Colonic mucosa (tissue), 4 donors: ENCODE results near the gene EPHB6. TPM values are rescaled to one million over a fixed set of nuclear protein-coding genes. Genes with fewer than 3 reads are reported as not detected.

Experiments
- DNase-seq: peaks from one replicate; pipeline ENCODE4 v3.0.0-alpha.2; 2020
- H3K27ac ChIP-seq: fragments of 200-600 bp; one replicate; pipeline ENCODE4 v1.8.0; 2021
- H3K27me3 ChIP-seq: fragments of 200-600 bp; one replicate; pipeline ENCODE4 v1.8.0; 2021
- H3K36me3 ChIP-seq: fragments of 200-600 bp; one replicate; pipeline ENCODE4 v1.8.0; 2021
- H3K4me1 ChIP-seq: fragments of 200-600 bp; one replicate; pipeline ENCODE4 v1.8.0; 2021; ENCODE audit warnings: mild to moderate bottlenecking
- H3K4me3 ChIP-seq: fragments of 200-600 bp; one replicate; pipeline ENCODE4 v1.8.0; 2021
- H3K9ac ChIP-seq, 2 donors: one replicate each; pipeline ENCODE4 v1.7.0; 2013; ENCODE audit warnings: control low read depth in 2 of 2, low read depth in 2 of 2, low read length in 2 of 2
- H3K9me3 ChIP-seq: fragments of 200-600 bp; one replicate; pipeline ENCODE4 v1.8.0; 2021
- CTCF ChIP-seq: fragments of 200-600 bp; IDR thresholded peaks from one replicate; pipeline ENCODE4 v1.8.0; 2022; ENCODE audit warnings: antibody characterized with exemption, mild to moderate bottlenecking
- intact Hi-C: fragments of 100-400 bp; cut with DNase I; formaldehyde crosslinking; loops from one replicate; pipeline ENCODE4 v1.14.1; 2022
- total RNA-seq, 2 donors: library from RNA; stranded (reverse); fragmentation: NEBNext Ultra II Directional in 1 of 2; extraction: Animal tissue kit (Norgen Biotek cat#: 25700) in 1 of 2; gene quantifications; one replicate each; pipeline ENCODE4 v1.2.1, GENCODE V29; 2021
- donor health status: healthy.
- donor health status: DM: no; HTN: no; CAD: no.
- donor health status: DM: no; HTN: no; CAD: no.

EPHB6 gene
- total RNA-seq, 2 donors from 2014 or later = 1.5 to 2.3 TPM

DNA sequence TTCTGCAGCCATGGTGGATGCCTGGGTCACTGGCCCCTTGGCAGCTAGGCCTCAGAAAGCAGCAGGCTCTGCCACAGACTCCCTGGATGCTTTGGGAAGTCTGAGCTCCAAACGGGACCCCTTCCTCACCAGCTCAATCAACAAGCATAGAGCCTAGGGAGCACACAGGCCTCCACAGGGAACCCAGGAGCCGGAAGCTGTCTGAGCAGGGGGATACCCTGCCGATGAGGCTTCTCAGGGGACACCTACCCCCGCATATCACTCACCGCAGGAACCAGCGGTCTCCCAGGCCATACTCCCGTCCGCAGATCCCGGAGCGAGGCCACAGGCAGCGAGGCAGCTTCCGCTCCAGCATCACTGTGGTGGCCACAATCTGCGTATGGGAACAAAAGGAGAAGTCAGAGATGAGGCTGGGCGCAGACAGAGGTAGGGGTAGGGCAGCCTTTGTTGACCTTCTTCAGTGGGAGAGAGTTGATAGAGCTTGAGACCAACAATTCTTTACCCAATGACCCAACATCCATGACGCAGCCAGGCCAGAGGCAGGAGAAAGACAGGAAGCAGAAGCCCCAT lies 17.3 kb downstream of the EPHB6 start:
- H3K4me3 ChIP-seq = no peak overlapping the region
- intact Hi-C loops = no loop called here

DNA sequence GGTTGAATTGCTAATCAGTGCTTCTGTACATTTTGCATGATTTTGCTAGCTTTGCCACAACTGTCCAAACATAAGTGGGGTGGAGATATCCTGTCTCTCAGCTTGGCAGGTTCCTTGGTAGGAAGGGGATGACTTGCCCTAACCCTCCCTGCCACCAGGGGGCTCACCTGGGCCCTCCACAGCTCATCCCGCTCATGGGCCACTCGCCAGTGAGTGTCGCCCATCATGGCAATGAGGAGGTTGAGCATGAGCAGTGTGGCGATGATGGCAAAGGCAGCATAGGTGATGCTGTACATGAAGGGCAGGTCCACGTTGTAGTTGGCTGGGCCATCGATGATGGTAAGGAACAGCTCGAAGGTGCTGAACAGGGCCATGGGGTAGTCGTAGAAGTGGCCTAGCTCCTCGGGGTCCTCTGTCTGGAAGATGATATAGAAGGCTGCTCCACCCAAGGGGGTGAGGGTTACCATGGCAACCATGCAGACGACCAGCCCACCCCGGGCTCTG lies 18.5 kb downstream of the EPHB6 start:
- no peak for TF ChIP-seq CTCF
- no peak for DNase-seq

More for the DNA sequence above, 17.3 kb downstream of the EPHB6 start:
- H3K27ac ChIP-seq = no peak overlapping the region
- no peak for DNase-seq
- H3K4me1 ChIP-seq = no peaks in the 10 kb centered on the region
- H3K9me3 ChIP-seq = no peaks in the 10 kb centered on the region
- no peaks in the 10 kb centered on the region for H3K27me3 ChIP-seq
- no peaks in the 10 kb centered on the region for H3K36me3 ChIP-seq
- TF ChIP-seq CTCF = no peak
- no peak overlapping the region for H3K9ac ChIP-seq

DNA sequence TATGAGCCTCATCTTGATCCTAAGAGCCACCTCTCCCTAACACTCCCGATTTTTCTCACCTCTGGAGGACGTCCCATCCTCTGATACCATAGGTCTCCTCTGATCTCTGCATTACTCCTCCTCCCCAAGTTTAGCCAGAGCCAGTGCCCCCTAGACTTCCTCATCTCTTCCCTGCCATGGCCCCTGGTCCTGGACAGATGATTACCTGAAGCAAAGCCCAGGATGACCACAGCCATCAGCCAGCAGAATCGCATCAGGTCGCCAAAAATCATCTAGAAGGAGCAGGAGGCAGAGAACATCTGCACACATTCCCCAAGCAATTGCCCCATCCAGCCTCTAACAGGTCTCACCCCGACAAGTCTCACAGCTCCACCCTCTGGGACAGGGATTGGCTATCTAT lies 19.0 kb downstream of the EPHB6 start:
- Histone ChIP-seq H3K27ac (no peak overlapping the region), H3K36me3 (no peaks in the 10 kb centered on the region), H3K4me3 (no peak overlapping the region), H3K9ac (no peak overlapping the region), H3K9me3 (no peaks in the 10 kb centered on the region), H3K4me1 (no peaks in the 10 kb centered on the region), H3K27me3 (no peaks in the 10 kb centered on the region)
- TF ChIP-seq CTCF = no peak
- DNase-seq = no peak
- intact Hi-C loops = no loop called here

More for the DNA sequence above, 18.5 kb downstream of the EPHB6 start:
- H3K36me3 ChIP-seq = no peaks in the 10 kb centered on the region
- intact Hi-C loops = no loop called here
- no peak overlapping the region for H3K4me3 ChIP-seq
- no peak overlapping the region for H3K27ac ChIP-seq
- no peaks in the 10 kb centered on the region for H3K27me3 ChIP-seq
- no peaks in the 10 kb centered on the region for H3K4me1 ChIP-seq
- H3K9me3 ChIP-seq = no peaks in the 10 kb centered on the region
- H3K9ac ChIP-seq = no peak overlapping the region

- no peak overlapping the region for H3K9ac ChIP-seq
- no peaks in the 10 kb centered on the region for H3K27me3 ChIP-seq
- DNase-seq = no peak
- H3K36me3 ChIP-seq = no peaks in the 10 kb centered on the region
- intact Hi-C loops = no loop called here
- H3K4me3 ChIP-seq = no peak overlapping the region
- no peak overlapping the region for H3K27ac ChIP-seq
- no peak for TF ChIP-seq CTCF
- H3K9me3 ChIP-seq = no peaks in the 10 kb centered on the region
- H3K4me1 ChIP-seq = no peaks in the 10 kb centered on the region
Measured at GRCh38 chr7:142874409-142874808, 19.5 kb downstream of the EPHB6 start.

GRCh38 chr7:142874837-142875236 lies 20.0 kb downstream of the EPHB6 start:
- Histone ChIP-seq H3K4me1 (no peaks in the 10 kb centered on the region), H3K4me3 (no peak overlapping the region), H3K9ac (no peak overlapping the region), H3K27ac (no peak overlapping the region), H3K36me3 (no peaks in the 10 kb centered on the region), H3K9me3 (no peaks in the 10 kb centered on the region), H3K27me3 (no peaks in the 10 kb centered on the region)
- DNase-seq = no peak
- no peak for TF ChIP-seq CTCF
- intact Hi-C loops = no loop called here
